ENCODE data around the gene ZBTB20. TPM values are rescaled to one million over a fixed set of nuclear protein-coding genes. Genes with fewer than 3 reads are reported as not detected.

The ZBTB20 gene
- total and polyA plus RNA-seq, 4 donors = 0.88 to 83.2 (median 20.4) TPM

DNA sequence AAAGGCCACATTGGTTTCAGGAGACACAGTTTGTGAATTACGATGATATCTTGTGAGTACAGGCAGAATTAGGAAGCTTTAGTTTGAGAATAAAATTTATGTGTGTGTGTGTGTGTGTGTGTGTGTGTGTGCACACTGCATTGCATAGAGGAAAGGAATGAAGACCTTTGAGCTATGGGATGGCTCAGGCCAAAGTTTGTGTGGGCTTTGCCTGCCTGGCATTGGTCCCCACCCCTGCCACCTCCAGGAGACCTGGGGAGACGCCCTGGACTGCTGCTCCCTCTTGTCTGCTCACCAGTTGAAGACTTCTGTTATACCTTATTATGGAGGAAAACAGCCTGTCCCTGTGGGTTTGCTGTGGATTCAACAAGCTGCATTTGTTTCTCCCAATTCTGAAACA lies 816.1 kb downstream of the ZBTB20 start (continued):
- TF ChIP-seq, protein P1, sequence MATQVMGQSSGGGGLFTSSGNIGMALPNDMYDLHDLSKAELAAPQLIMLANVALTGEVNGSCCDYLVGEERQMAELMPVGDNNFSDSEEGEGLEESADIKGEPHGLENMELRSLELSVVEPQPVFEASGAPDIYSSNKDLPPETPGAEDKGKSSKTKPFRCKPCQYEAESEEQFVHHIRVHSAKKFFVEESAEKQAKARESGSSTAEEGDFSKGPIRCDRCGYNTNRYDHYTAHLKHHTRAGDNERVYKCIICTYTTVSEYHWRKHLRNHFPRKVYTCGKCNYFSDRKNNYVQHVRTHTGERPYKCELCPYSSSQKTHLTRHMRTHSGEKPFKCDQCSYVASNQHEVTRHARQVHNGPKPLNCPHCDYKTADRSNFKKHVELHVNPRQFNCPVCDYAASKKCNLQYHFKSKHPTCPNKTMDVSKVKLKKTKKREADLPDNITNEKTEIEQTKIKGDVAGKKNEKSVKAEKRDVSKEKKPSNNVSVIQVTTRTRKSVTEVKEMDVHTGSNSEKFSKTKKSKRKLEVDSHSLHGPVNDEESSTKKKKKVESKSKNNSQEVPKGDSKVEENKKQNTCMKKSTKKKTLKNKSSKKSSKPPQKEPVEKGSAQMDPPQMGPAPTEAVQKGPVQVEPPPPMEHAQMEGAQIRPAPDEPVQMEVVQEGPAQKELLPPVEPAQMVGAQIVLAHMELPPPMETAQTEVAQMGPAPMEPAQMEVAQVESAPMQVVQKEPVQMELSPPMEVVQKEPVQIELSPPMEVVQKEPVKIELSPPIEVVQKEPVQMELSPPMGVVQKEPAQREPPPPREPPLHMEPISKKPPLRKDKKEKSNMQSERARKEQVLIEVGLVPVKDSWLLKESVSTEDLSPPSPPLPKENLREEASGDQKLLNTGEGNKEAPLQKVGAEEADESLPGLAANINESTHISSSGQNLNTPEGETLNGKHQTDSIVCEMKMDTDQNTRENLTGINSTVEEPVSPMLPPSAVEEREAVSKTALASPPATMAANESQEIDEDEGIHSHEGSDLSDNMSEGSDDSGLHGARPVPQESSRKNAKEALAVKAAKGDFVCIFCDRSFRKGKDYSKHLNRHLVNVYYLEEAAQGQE (IDR thresholded peaks at IDR 0.05) = no peak
- TF ChIP-seq YY1 (IDR thresholded peaks at IDR 0.05) = no peak

DNA sequence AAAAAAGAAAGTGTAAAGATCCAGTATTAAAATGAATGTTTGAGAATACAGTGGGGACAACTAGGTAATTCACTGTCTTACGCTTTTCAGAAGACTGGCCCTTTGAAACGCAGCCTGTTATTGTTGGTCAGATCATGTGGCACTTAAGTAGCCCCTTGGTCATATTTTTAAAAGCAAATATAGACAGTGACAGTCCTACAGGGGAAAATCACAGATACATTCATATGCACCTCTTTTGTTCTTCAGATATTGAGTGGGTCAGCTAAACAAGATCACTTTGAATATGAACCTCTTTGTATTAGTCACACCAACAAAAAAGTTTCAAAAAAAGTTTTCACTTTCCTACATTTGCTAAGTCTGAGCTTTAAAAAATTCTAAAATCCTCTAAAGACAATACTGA lies 817.3 kb downstream of the ZBTB20 start:
- Histone ChIP-seq H3K36me3 (ENCODE audit: control insufficient read depth in 4 of 4, insufficient read depth in 3 of 4, low read depth in 1 of 4, low read length in 3 of 4) (peaks cover 0 to 8% (median 4%) of the 10 kb centered on the region in 4 donors), H3K9me3 (ENCODE audit: control insufficient read depth in 4 of 4, low read length in 3 of 4) (no peaks in the 10 kb centered on the region), H3K9ac (ENCODE audit: low read depth in 1 of 2, low read length in 2 of 2) (no peak overlapping the region), H3K4me3 (ENCODE audit: low read depth in 1 of 3, low read length in 3 of 3) (no peak overlapping the region), H3K4me1 (ENCODE audit: control insufficient read depth in 4 of 4, insufficient read depth in 4 of 4, low read length in 3 of 4) (no peaks in the 10 kb centered on the region), H3K27ac (ENCODE audit: low read depth in 1 of 2, low read length in 2 of 2) (no peak overlapping the region), H3K27me3 (ENCODE audit: control insufficient read depth in 4 of 4, insufficient read depth in 4 of 4, low read length in 3 of 4) (no peaks in the 10 kb centered on the region)
- 96% methylated on average over 2 of the region's 2 CpGs for WGBS
- no peak for DNase-seq (ENCODE audit: low spot score)
- TF ChIP-seq YY1 (IDR thresholded peaks at IDR 0.05) (no peak), GABPA (IDR thresholded peaks at IDR 0.05 in 1 of 2, conservative IDR thresholded peaks at IDR 0.05 in 1 of 2) (no peak), JUND (IDR thresholded peaks at IDR 0.05) (no peak), FOXA1 (IDR thresholded peaks at IDR 0.05) (no peak)

DNA sequence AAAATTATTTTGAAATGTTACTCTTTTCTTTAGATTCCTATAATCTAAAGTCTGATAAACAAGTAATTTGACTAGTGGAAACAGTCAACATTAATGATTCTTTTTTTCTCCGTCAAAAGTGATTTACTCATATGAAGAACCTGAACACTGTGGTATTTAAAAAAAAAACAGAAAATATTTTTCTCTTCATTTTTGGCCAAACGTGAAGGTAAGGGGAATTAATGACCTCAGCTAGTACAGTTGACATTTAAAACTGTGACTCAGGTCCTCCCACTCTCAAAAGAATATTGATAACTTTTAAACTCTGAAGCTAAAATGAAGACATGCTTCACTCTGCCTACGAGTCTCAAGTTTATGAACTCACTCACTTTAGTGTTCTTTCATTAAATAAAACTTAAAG lies 818.7 kb downstream of the ZBTB20 start:
- no peaks in the 10 kb centered on the region for H3K9me3 ChIP-seq (ENCODE audit: control insufficient read depth in 4 of 4, low read length in 3 of 4)
- no peak for DNase-seq (ENCODE audit: low spot score)
- peaks cover 0 to 10% (median 4%) of the 10 kb centered on the region in 4 donors for H3K36me3 ChIP-seq (ENCODE audit: control insufficient read depth in 4 of 4, insufficient read depth in 3 of 4, low read depth in 1 of 4, low read length in 3 of 4)
- whole genome bisulfite sequencing = 92% methylated on average over 3 of the region's 3 CpGs
- H3K4me1 ChIP-seq (ENCODE audit: control insufficient read depth in 4 of 4, insufficient read depth in 4 of 4, low read length in 3 of 4) = no peaks in the 10 kb centered on the region
- no peak overlapping the region for H3K27ac ChIP-seq (ENCODE audit: low read depth in 1 of 2, low read length in 2 of 2)
- no peaks in the 10 kb centered on the region for H3K27me3 ChIP-seq (ENCODE audit: control insufficient read depth in 4 of 4, insufficient read depth in 4 of 4, low read length in 3 of 4)
- no peak overlapping the region for H3K9ac ChIP-seq (ENCODE audit: low read depth in 1 of 2, low read length in 2 of 2)
- no peak for TF ChIP-seq HNF4G (IDR thresholded peaks at IDR 0.05)
- TF ChIP-seq, protein P1 (IDR thresholded peaks at IDR 0.05) = no peak
- no peak for TF ChIP-seq NR2F2 (IDR thresholded peaks at IDR 0.05)
- TF ChIP-seq RXRA (IDR thresholded peaks at IDR 0.05) = no peak
- TF ChIP-seq, protein P2, sequence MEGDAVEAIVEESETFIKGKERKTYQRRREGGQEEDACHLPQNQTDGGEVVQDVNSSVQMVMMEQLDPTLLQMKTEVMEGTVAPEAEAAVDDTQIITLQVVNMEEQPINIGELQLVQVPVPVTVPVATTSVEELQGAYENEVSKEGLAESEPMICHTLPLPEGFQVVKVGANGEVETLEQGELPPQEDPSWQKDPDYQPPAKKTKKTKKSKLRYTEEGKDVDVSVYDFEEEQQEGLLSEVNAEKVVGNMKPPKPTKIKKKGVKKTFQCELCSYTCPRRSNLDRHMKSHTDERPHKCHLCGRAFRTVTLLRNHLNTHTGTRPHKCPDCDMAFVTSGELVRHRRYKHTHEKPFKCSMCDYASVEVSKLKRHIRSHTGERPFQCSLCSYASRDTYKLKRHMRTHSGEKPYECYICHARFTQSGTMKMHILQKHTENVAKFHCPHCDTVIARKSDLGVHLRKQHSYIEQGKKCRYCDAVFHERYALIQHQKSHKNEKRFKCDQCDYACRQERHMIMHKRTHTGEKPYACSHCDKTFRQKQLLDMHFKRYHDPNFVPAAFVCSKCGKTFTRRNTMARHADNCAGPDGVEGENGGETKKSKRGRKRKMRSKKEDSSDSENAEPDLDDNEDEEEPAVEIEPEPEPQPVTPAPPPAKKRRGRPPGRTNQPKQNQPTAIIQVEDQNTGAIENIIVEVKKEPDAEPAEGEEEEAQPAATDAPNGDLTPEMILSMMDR (IDR thresholded peaks at IDR 0.05; ENCODE audit: low read depth, low read length, missing input control) = no peak
- TF ChIP-seq, protein P3, sequence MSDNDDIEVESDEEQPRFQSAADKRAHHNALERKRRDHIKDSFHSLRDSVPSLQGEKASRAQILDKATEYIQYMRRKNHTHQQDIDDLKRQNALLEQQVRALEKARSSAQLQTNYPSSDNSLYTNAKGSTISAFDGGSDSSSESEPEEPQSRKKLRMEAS (IDR thresholded peaks at IDR 0.05) = no peak
- no peak overlapping the region for H3K4me3 ChIP-seq (ENCODE audit: low read depth in 1 of 3, low read length in 3 of 3)

Data from liver (tissue), 9 donors.